Suprapubic skin (tissue), 4 donors: ENCODE measurements around the gene RRP9.

ENCODE experiments used
- POLR2A ChIP-seq, 2 donors: fragments of 450-650 bp; IDR thresholded peaks; one replicate each; pipeline ENCODE4 v1.6.1; 2017; ENCODE audit warnings: antibody characterized with exemption in 2 of 2, mild to moderate bottlenecking in 2 of 2, moderate library complexity in 2 of 2
- POLR2AphosphoS5 ChIP-seq, 3 donors: sonication (generic); formaldehyde crosslinking; IDR thresholded peaks; one replicate each; pipeline ENCODE4 v1.6.1; 2017; ENCODE audit warnings: antibody characterized with exemption in 3 of 3
- TF ChIP-seq, protein P1 (sequence below), 2 donors: fragments of 200-600 bp in 1 of 2; fragments of 450-650 bp in 1 of 2; sonication (generic) in 1 of 2; IDR thresholded peaks; one replicate each; pipeline ENCODE4 v1.5.1; 2016 to 2019; ENCODE audit warnings: antibody characterized with exemption in 2 of 2, mild to moderate bottlenecking in 1 of 2, moderate library complexity in 1 of 2

DNA sequence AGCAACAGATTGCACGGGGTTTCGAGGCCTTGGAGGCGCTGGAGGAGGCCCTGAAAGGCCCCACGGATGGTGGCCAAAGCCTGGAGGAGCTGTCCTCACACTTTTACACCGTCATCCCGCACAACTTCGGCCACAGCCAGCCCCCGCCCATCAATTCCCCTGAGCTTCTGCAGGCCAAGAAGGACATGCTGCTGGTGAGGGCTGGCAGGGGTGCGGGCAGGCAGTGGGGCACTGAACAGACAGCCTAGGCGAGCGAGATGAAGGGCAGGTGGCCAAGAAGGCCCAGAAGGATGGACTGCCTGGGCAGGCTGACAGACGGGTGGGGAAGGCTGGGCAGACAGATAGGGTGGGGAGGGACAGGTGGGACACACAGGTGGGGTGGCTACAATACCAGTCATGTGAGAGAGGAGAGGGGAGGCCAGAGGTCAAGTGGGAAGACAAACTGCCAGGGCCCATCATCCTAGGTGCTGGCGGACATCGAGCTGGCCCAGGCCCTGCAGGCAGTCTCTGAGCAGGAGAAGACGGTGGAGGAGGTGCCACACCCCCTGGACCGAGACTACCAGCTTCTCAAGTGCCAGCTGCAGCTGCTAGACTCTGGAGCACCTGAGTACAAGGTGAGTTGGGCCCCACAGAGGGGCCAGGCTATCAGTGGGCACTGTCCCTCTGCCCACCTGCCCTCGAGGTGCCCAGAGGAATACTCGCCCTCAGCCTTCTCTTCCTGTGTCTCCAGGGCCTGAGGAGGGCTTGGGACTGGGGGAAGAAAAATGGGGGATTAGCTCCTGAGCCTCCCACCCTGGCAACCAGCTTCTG is 3.5 kb upstream of the RRP9 start:
- TF ChIP-seq POLR2A (IDR thresholded peaks at IDR 0.05) (no peak), POLR2AphosphoS5 (IDR thresholded peaks at IDR 0.05) (no peak)
- TF ChIP-seq, protein P1, sequence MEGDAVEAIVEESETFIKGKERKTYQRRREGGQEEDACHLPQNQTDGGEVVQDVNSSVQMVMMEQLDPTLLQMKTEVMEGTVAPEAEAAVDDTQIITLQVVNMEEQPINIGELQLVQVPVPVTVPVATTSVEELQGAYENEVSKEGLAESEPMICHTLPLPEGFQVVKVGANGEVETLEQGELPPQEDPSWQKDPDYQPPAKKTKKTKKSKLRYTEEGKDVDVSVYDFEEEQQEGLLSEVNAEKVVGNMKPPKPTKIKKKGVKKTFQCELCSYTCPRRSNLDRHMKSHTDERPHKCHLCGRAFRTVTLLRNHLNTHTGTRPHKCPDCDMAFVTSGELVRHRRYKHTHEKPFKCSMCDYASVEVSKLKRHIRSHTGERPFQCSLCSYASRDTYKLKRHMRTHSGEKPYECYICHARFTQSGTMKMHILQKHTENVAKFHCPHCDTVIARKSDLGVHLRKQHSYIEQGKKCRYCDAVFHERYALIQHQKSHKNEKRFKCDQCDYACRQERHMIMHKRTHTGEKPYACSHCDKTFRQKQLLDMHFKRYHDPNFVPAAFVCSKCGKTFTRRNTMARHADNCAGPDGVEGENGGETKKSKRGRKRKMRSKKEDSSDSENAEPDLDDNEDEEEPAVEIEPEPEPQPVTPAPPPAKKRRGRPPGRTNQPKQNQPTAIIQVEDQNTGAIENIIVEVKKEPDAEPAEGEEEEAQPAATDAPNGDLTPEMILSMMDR (IDR thresholded peaks at IDR 0.05): no peak
